Right lobe of liver (tissue), 6 donors: ENCODE data around the gene FRK. TPM values are rescaled to one million over a fixed set of nuclear protein-coding genes. Genes with fewer than 3 reads are reported as not detected.

ENCODE experiments used
- ATAC-seq, 4 donors: fragments of 200-7000 bp; cut with Tn5 transposase; one replicate each; pipeline ENCODE4 v1.9.1; 2020; ENCODE audit warnings: mild to moderate bottlenecking in 4 of 4, moderate library complexity in 4 of 4
- DNase-seq, 3 donors: peaks; one replicate each; pipeline ENCODE4 v3.0.0-alpha.2; 2020
- H3K27ac ChIP-seq, 3 donors: fragments of 200-600 bp; one replicate each; pipeline ENCODE4 v1.8.0; 2022
- H3K27me3 ChIP-seq, 2 donors: fragments of 200-600 bp; one replicate each; pipeline ENCODE4 v1.8.0; 2022
- H3K36me3 ChIP-seq, 4 donors: fragments of 200-600 bp; sonication (generic) in 1 of 4; one replicate each; pipeline versions ENCODE4 v1.5.1 to v1.8.0; 2017 to 2022; ENCODE audit warnings: control low read depth in 1 of 4
- H3K4me1 ChIP-seq, 4 donors: fragments of 200-600 bp; sonication (generic) in 1 of 4; one replicate each; pipeline versions ENCODE4 v1.5.1 to v1.8.0; 2017 to 2022; ENCODE audit warnings: control low read depth in 1 of 4
- H3K4me3 ChIP-seq, 3 donors: fragments of 200-600 bp; one replicate each; pipeline ENCODE4 v1.8.0; 2022
- H3K9me3 ChIP-seq, 4 donors: fragments of 200-600 bp; sonication (generic) in 1 of 4; one replicate each; pipeline versions ENCODE4 v1.5.1 to v1.8.0; 2017 to 2022; ENCODE audit warnings: control low read depth in 1 of 4
- CTCF ChIP-seq, 4 donors: fragments of 200-600 bp in 3 of 4; fragments of 450-650 bp in 1 of 4; IDR thresholded peaks; one replicate each; pipeline versions ENCODE4 v1.5.1 to v1.8.0; 2016 to 2022; ENCODE audit warnings: antibody characterized with exemption in 4 of 4, mild to moderate bottlenecking in 2 of 4
- POLR2A ChIP-seq: fragments of 450-650 bp; IDR thresholded peaks from one replicate; pipeline ENCODE4 v1.6.1; 2017; ENCODE audit warnings: antibody characterized with exemption, mild to moderate bottlenecking
- WGBS: methylation state at CpG from one replicate; pipeline ENCODE4 v1.1.6; 2018; ENCODE audit warnings: low coverage, low lambda C conversion rate; ENCODE audit not compliant: insufficient coverage; ENCODE audit errors: missing lambda C conversion rate; 5-methylcytosine and 5-hydroxymethylcytosine counted together
- intact Hi-C, 2 donors: fragments of 100-400 bp; cut with DNase I; formaldehyde crosslinking; loops; one replicate each; pipeline versions ENCODE4 v1.11.2 to v1.14.1; 2022
- total RNA-seq, 6 experiments: library from RNA; depleted of rRNA in 2 of 6; stranded (reverse); fragments of >200 nt in 2 of 6; fragmentation: NEBNext Ultra II Directional in 3 of 6; extraction: Animal tissue kit (Norgen Biotek cat#: 25700) in 3 of 6; gene quantifications; one replicate each; pipeline versions ENCODE4 v1.1.0 to v1.2.4, GENCODE V29; 2016 to 2023
- donor health status: DM: no; HTN: yes; CAD: no.
- donor health status: DM: no; HTN: no; CAD: no.
- donor health status: DM: no; HTN: no; CAD: no.
- donor health status: DM: no; HTN: yes; CAD: no.
- donor health status: DM: no; HTN: yes; CAD: no.

Gene FRK
- total RNA-seq, 6 experiments from 2014 or later: 8.4 to 14.1 (median 11.9) TPM

- no peaks in the 10 kb centered on the region for H3K36me3 ChIP-seq
- 0% methylated on average over 1 of the region's 1 CpG for WGBS
- intact Hi-C loops: no loop called here
- H3K27ac ChIP-seq: no peak overlapping the region
- no peaks in the 10 kb centered on the region for H3K27me3 ChIP-seq
- peak in 3 of 4 donors; percentile 59 to 78 (median 63) for ATAC-seq
- no peak for TF ChIP-seq POLR2A
- TF ChIP-seq CTCF (IDR thresholded peaks at IDR 0.05): no peak
- no peak overlapping the region for H3K4me3 ChIP-seq
- peaks cover 0 to 4% (median 0%) of the 10 kb centered on the region in 4 donors for H3K4me1 ChIP-seq
- DNase-seq: no peak
- no peaks in the 10 kb centered on the region for H3K9me3 ChIP-seq
Measured at GRCh38 chr6:116072368-116072767, 11.7 kb upstream of the FRK start.

- peaks cover 0 to 4% (median 0%) of the 10 kb centered on the region in 4 donors for H3K4me1 ChIP-seq
- no peaks in the 10 kb centered on the region for H3K27me3 ChIP-seq
- intact Hi-C loops: no loop called here
- no peak overlapping the region for H3K4me3 ChIP-seq
- WGBS: 86% methylated on average over 2 of the region's 2 CpGs
- ATAC-seq: no peak
- TF ChIP-seq CTCF (IDR thresholded peaks at IDR 0.05) (no peak), POLR2A (no peak)
- no peaks in the 10 kb centered on the region for H3K36me3 ChIP-seq
- H3K27ac ChIP-seq: no peak overlapping the region
- H3K9me3 ChIP-seq: no peaks in the 10 kb centered on the region
- no peak for DNase-seq
Measured at GRCh38 chr6:116070616-116071389, 10.1 kb upstream of the FRK start.

GRCh38 chr6:116070101-116070500 lies 9.4 kb upstream of the FRK start:
- no peak for TF ChIP-seq CTCF (IDR thresholded peaks at IDR 0.05)
- no peak for TF ChIP-seq POLR2A
- no peaks in the 10 kb centered on the region for H3K36me3 ChIP-seq
- intact Hi-C loops: no loop called here
- peaks cover 0 to 4% (median 0%) of the 10 kb centered on the region in 4 donors for H3K4me1 ChIP-seq
- no peak overlapping the region for H3K4me3 ChIP-seq
- WGBS: 87% methylated on average over 1 of the region's 1 CpG
- H3K27me3 ChIP-seq: no peaks in the 10 kb centered on the region
- no peak for ATAC-seq
- no peak for DNase-seq
- no peak overlapping the region for H3K27ac ChIP-seq
- no peaks in the 10 kb centered on the region for H3K9me3 ChIP-seq

- TF ChIP-seq CTCF (IDR thresholded peaks at IDR 0.05): no peak
- TF ChIP-seq POLR2A: no peak
- Histone ChIP-seq H3K4me1 (peaks cover 0 to 3% (median 0%) of the 10 kb centered on the region in 4 donors), H3K9me3 (no peaks in the 10 kb centered on the region), H3K36me3 (no peaks in the 10 kb centered on the region), H3K4me3 (no peak overlapping the region), H3K27ac (no peak overlapping the region), H3K27me3 (no peaks in the 10 kb centered on the region)
- intact Hi-C loops: no loop called here
- peak in 3 of 4 donors; percentile 25 to 88 (median 33) for ATAC-seq
- 4% methylated on average over 2 of the region's 2 CpGs for WGBS
- no peak for DNase-seq
Measured at GRCh38 chr6:116066789-116067188, 6.1 kb upstream of the FRK start.
